ENCODE results near the gene RBM43.
"Not testable (repeated sequence)": the region's sequence is repeated elsewhere in the genome, so short reads cannot be mapped to it uniquely, and the experiment has no call there.

RBM43 gene

DNA sequence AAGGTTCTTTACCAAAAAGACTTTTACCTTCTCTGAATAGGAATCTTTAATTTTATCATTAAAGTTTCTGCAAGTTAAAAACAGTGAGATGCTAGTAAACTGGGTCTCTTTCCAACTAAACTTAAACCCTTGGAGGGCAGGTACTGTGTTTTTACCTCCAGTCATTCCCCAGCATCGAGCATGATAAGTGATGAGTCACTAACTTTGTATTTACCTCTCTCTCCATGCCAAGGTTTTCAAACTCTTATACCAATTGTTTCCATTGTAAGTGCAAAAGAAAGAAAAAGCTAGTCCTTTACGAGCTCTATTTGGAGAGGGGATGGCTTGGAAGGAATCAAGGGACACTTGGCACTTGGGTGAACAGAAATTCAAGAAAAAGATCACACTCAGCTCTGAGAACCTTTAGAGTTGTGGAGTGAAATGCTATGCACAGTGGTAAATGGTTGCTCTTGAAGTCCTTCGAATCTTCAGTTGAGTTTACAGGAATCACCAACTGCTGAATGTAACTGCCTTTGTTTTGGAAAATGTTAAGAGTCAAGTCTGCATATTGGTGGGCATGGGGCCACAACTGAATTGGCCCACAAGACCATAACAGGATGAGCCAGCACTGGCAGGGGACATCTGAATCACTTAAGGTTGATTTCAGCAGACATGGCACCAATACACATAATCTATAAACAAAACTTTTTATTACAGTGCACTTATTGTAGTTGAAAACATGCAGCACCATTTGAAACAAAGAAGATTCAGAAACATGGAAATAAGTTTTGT lies 8.3 kb upstream of the RBM43 start:
- no peak for DNase-seq (ENCODE audit: low spot score)

DNA sequence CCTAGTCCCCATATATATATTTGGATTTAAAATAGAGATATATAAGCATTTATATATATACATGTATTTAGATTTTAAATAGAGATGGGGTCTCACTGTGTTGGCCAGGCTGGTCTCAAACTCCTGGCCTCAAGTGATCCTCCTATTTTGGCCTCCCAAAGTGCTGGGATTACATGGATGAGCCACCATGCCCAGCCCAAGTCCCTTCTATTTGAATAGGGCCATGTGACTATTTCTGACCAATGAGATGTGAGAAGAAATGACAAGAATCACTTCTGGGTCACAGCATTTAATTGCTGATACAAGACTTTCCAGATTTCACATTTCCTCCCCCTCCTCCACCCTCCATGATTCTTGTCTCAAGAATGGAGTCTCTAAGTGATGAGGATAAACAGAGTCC lies 6.4 kb upstream of the RBM43 start:
- DNase-seq (ENCODE audit: low spot score), result no peak

DNA sequence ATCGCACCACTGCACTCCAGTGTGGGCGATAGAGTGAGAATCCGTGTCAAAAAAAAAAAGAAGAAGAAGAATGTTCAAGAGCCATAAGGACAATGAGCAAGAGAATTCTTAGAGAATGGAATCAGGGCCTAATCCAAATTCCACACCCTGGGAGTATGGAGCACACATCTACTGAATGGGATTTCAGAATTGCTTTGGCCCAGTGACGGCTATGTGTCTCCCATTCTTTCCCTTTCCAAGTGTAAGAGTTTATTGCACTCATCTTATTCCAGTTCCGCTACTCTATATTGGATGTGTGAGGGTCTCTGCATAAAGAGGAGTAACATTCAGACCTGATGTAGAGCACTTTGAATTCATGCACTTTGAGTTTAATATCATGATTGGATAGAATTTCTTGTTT lies 5.9 kb upstream of the RBM43 start:
- no peak for DNase-seq (ENCODE audit: low spot score)

DNA sequence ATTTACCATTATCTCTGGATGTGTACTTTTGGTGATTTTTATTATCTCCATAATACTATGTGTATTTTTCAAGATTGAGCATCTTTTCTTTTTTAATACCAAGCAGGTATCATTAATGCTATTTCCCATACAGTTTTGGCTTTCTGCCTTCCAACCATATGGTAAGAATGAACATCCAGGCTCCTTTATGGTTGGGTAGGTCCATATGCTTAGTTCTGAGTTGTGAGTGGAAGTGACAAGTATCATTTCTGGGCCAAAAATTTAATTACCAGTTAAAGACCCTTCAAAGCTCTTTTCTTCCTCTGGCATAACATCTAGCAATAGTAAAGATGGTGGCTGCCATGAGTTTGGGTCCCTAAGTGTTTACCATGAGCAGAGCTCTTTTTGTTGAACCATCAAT lies 4.3 kb upstream of the RBM43 start:
- DNase-seq (ENCODE audit: low spot score), result no peak

DNA sequence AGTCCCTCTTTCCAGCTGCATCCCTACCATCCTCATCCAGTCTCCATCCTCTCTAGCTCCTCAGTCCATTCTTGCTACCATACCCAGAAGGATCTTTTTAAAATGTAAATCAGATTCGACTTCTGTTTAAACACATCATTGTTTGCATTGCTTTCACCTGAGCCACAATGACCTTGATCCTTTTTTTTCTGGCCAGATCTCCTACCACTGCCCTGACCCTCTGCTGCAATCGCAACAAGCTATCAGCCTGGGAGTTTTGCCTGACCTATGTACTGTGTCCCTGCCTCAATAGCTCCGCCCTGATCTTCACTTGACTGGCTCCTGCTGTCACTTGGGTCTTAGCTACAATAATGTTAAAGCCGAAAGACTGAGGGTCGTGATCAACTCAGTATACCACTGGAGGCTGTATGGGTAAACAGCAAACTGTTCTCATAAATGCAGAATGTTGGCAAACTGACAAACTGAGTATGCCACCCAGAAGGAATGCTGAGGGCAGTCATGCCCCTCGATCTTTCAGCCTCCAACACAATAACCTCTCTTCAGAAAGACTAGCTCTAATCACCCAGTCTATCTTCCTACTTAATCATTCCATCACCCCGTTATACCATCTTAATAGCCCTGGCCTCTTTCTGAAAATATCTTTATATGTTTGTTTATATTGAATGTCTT lies 2.6 kb upstream of the RBM43 start:
- no peak for DNase-seq (ENCODE audit: low spot score)

DNA sequence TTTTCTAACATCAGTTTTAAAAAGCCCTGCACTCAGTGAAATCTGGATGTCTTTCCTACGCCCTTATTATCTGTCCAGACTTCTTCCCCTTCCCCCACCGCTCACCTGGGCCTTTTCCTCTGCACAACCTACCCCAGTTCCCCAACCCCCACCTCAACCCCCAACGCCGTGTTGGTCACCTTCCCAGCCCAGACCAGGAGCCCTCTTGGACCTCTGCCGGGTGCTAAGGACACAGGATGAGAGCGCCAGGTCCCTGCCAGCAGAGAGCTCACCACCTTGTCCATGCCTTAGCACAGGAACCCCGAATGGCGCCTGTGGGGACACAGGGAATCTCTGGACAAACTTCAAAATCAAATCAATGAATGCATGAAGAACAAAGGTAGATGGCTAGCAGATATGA lies 966 bp upstream of the RBM43 start:
- DNase-seq (ENCODE audit: low spot score), result no peak

DNA sequence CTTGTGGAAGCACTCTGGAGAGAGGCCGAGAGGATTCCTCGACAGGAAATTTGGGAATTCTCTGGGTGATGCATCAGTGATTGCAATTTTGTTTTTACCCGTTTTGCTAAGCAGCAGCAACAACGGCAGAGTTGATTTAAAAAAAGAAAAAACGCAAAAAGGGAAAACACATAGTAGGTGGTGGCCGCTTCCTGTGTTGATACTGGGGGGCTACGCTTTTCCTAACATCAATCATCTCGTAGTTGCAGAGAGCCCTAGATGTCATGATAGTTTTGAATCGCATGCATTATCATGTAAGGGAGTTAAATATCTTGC lies 271 bp upstream of the RBM43 start:
- DNase-seq (ENCODE audit: low spot score), result no peak

DNA sequence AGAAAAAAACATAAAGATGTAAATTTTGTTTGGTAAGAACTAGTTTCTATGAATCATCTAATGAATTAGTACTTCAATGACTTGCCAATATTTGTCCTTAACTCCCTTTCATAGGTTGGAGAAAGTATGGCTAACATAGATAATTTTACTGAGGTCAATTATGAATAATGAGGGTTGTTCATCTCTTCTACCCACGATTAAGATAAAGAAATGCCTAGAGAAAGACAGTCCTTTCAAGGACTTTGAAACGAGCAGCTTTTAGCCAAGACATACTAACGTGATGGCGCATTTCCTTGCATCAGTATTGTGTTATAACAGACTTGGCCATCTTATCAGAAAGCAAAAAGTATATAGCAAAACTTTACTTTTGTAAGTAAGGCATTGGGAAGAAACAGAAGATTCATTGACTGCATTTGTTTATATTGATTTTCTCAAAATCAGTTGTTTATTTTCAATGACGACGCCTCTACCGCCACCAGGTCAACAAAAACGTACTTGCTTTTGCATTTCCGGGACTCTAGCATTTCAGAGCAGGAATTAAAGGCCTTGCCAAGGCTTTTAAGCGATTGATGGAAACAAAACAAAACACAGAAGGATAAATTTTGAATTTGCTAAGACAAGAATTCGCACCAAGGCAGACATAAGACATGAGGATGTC lies 961 bp downstream of the RBM43 start:
- no peak for DNase-seq (ENCODE audit: low spot score)

DNA sequence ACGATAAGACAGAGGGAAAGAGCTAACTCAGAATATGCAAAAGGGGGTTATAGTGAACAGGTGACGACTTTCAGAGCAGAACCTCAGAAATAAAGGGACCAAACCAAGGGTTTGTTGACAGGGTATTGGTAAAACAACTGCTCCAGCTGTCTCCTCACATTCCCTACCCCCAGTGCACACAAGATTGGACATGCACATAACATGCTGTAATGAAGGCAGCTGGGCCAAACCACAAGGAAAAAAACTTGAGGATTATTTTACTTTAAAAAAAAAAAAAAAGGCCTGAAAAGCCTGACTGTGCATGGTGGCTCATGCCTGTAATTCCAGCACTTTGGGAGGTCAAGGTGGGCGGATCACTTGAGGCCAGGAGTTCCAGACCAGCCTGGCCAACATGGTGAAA lies 3.5 kb downstream of the RBM43 start:
- no peak for DNase-seq (ENCODE audit: low spot score)

DNA sequence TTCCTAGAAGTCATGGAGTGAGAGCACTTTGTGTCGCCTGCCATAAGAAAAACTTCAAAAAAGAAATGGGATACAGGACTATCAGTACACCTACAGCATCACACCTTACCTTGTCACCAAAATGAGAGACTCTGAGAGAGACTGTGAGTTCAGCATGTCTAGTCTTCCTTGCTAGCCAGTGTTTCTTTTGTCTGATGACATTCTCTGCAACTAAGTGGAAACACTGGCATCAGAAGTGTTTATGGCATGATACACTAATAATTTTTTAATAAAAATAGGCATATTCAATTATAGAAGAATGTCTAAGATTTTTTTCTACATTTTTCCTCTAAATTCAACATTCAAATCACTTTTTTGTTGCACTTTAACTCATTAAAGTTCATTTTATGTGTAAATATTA lies 9.0 kb downstream of the RBM43 start:
- no peak for DNase-seq (ENCODE audit: low spot score)

DNA sequence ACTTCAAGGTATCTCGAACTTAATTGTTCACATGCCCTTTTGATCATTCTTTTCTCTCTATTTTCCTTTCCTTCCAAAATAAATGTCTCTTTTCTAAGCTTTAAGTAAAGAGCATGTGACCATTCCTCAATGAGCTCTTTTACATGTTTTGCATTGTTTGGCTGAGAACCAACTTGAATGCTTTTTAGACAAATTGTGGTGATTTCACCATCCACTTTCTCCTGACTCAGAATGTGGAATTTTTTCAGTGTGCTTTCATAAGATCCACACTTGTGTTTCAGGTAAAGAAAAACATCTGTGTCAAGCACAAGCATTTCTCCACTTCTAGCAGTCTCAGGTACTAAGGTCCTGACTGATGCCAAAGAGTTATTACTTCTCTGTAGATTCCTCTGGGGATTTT lies 10.7 kb downstream of the RBM43 start:
- no peak for DNase-seq (ENCODE audit: low spot score)

DNA sequence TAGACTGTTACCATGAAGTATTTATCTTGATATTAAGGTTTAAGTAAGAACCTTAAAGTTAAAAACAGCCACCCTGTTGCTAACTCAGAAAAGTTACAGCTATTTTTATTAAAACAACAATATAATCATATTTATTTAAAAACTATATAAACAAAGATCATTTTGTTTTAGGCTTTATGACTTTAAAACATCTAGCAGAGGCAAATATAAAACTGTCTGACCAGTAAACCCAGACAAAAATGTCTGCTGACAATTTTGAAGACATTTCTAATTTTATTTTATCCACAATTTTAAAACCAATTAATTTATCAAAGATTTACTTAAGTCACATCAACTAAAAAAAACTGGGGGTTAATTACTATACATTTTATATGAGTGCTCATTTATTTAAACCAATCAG lies 14.2 kb downstream of the RBM43 start:
- DNase-seq (ENCODE audit: low spot score), result no peak

DNA sequence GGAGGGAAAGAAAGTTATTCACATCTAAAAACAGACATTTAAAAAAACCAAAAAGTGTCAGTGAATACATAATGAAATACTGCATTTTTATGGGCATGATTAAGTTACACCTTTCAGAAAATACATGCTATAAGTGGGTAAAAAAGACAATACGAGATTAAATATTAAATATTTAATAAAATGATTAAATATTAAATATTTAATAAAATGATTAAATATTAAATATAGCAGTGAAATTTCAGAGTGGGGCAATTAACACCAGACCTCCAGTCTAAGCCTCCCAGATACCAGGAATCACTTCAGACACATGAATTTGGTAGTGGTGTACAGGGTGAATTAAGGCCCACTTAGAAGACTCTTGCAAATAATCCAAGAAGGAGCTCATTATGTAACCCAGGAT lies 15.5 kb downstream of the RBM43 start:
- DNase-seq (ENCODE audit: low spot score), result no peak

DNA sequence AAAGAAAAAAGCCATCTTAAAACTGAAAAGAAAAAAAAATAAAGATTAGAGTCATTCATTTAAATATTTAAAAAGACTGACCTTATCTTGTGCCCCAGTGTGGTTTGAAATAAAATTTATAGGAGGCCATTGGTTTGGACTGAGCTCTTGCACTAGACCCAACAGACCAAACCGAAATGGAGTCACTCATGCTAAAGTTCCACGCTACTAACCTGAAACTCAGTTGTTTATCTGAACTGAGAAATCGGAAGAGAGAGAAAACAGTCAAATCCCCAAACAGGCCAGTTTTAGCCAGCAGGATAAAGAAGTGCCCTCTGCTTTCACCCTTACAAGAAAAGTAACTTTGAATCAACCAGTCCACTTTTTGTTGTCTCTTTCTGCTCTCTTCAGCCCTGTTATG lies 18.2 kb downstream of the RBM43 start:
- no peak for DNase-seq (ENCODE audit: low spot score)

DNA sequence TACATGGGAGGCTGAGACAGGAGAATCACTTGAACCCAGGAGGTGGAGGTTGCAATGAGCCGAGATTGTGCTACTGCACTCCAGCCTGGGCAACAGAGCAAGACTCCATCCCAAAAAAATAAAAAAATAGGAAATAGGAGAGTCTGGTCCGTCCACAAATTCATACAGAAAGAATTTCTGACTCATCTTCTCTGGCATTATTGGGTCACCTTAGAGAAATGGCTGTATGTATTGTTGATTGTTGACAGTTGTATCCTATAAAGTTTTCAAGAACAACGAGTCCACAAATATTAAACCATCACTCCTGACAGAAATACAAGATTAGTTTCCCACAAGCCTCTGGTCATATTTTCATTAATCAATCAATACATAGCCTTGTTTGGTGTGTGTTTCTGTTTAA lies 20.4 kb downstream of the RBM43 start:
- DNase-seq (ENCODE audit: low spot score), result no peak

DNA sequence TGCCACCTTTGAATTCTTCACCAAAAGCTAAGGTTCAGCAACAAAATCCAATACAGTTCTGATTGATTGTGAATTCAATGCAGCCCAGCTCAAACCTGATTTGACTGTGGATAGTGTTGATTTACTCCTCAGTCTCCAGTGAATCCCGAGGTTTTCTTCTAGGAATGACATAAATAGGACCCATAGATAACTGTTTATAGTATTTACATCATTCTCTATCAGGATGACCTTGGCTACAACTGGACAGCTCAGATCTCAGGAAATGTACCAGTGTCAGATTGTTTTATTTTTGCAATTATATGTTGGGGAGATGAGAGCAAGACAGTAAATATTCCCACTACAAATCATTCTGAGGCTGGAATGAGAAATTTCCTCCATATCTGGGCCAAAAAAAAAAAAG lies 21.2 kb downstream of the RBM43 start:
- no peak for DNase-seq (ENCODE audit: low spot score)

DNA sequence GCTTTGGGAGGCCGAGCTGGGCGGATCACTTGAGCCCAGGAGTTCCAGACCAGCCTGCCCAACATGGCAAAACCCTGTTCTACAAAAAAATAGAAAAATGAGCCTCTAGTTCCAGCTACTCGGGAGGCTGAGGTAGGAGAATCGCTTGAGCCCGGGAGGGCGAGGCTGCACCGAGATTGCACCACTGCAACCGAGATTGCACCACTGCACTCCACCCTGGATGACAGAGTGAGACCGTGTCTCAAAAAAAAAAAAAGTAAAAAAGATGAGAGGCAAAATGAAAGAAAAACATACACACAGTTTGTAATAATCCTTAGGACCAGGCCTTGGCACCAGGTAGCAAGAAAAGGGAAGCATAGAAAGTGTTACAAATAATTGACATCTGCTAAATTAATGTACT lies 22.0 kb downstream of the RBM43 start:
- no peak for DNase-seq (ENCODE audit: low spot score)

DNA sequence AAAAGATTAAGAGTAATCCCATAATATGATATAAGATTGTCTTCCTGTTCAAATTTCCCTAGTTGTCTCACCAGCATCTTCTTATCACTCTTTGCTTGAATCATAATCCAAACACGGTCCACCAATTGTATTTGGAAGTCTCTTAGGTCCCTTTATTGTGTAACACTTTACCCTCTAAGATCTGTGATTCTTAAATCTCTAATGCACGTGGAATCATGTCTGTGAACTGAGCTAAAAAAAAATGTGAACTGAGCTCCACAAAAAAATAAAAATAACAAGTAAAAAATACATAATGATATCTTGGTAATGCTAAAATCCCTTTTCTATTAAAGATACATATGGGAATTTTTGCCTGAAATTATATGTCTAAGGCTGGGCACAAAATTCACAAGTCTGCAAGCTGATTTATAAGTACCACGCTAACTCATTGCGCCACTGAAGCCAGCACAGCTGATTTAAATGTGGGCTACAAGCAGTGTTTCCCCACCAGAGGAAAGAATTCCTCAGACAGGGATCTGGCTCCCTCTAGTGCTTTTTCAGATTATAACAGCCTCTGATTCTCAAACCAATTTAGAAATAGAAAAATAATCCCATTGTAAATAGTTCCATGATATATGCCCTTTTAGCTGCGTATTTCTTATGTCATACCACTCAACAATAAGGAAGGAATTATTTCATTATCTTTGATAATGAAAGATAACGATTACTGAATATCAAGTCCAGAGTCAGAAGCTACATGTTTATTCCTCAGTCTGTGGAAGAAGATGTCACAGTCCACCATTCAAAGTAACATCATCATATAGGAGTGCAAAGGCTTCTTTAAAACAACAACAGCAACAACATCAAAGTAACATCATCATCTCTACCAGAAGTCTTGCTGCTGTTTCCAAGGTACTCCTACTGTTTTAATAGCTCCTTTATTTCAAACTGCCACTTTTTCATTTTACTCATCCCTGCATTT lies 22.9 kb downstream of the RBM43 start:
- DNase-seq (ENCODE audit: low spot score), result peak; percentile 71

DNA sequence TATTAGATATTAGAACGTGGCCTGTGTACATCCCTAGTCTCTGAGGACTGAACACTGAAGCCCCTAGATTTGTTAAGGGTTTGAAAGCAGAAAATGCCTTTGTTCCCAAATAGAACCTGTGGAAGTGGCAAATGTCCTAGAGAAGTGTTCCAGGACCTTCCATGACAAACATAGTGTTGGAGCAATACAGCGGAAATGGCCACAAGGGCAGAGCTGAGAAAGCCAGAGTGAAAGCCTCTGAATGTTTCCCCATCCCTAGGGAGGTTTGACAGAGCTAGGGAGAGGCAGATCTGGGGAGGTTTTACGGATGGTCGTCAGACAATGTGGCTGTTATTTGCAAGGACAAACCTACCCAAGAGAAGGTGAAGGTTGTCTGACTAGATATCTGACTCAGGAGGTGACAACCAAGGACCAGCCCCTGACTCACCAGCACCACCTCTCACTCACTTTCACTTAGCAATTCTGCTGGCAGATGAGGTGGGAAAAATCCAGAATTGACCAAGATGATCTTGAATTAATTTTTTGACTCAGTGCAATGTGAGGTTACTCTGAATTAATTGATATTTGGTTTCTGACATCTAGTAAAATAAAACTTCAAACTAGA lies 24.1 kb downstream of the RBM43 start:
- no peak for DNase-seq (ENCODE audit: low spot score)

DNA sequence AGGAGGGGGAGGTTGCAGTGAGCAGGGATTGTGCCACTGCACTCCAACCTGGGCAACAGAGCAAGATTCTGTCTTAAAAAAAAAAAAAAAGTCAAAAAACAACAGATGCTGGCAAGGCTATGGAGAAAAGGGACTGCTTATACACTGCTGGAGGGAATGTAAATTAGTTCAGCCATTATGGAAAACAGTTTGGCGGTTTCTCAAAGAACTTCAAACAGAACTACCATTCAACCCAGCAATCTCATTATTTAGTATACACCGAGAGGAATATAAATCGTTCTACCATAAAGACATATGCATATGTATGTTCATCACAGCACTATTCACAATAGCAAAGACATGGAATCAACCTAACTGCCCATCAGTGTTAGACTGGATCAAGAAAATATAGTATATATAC lies 27.9 kb downstream of the RBM43 start:
- DNase-seq (ENCODE audit: low spot score), result not testable (repeated sequence)

DNA sequence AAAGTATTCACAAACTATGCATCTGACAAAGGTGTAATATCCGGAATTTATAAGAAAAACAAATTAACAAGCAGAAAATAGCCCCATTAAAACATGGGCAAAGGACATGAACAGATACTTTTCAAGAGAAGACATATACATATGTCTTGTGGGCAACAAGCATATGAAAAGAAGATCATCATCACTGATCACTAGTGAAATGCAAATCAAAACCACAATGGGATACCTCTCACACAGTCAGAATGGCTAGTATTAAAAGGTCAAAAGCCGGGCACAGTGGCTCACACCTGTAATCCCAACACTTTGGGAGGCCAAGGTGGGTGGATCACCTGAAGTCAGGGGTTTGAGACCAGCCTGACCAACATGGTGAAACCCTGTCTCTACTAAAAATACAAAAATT lies 28.4 kb downstream of the RBM43 start:
- DNase-seq (ENCODE audit: low spot score), result not testable (repeated sequence)

All from SK-N-DZ (cell line).